Panc1 (cell line): ENCODE results near the gene HSP90AB1. TPM values are rescaled to one million over a fixed set of nuclear protein-coding genes. Genes with fewer than 3 reads are reported as not detected.

Experiments
- ATAC-seq: fragments of 200-7000 bp; cut with Tn5 transposase; 2 replicates; pipeline ENCODE4 v1.9.1; 2020; ENCODE audit warnings: mild to moderate bottlenecking, moderate library complexity
- BruUV-seq: library from RNA; stranded (reverse); fragments of 400-500 nt; replicated peaks from 2 replicates; lab custom pipeline; 2021; lab: Mats Ljungman, UMichigan
- CTCF ChIA-PET: fragments of 300-600 bp; sonication (Branson Sonifier 250); formaldehyde crosslinking; loops from one replicate; lab custom pipeline; 2022; ENCODE audit warnings: antibody characterized with exemption; lab: Charles Lee
- POLR2A ChIA-PET: fragments of 300-600 bp; sonication (Branson Sonifier 250); formaldehyde crosslinking; loops from one replicate; lab custom pipeline; 2022; ENCODE audit warnings: antibody characterized with exemption; lab: Charles Lee
- DNase-seq: peaks from one replicate; pipeline ENCODE4 v3.0.0-alpha.2; 2010; ENCODE audit warnings: low read depth, low spot score
- H3K27ac ChIP-seq: 2 replicates; pipeline ENCODE4 v1.5.1; 2011; ENCODE audit warnings: mild to moderate bottlenecking, low read length, inconsistent platforms
- H3K27me3 ChIP-seq: fragments of 200-500 bp; sonication (Bioruptor generic); 2 replicates; pipeline ENCODE4 v1.6.0; 2014; ENCODE audit warnings: low read length, inconsistent platforms; ENCODE audit not compliant: control insufficient read depth, insufficient read depth
- H3K36me3 ChIP-seq: fragments of 200-500 bp; sonication (Bioruptor generic); 2 replicates; pipeline ENCODE4 v1.5.1; 2014; ENCODE audit warnings: inconsistent platforms, mild to moderate bottlenecking, low read length, moderate library complexity; ENCODE audit not compliant: control insufficient read depth, insufficient read depth
- H3K4me1 ChIP-seq: 2 replicates; pipeline ENCODE4 v1.5.1; 2011; ENCODE audit warnings: inconsistent platforms, mild to moderate bottlenecking, low read length, moderate library complexity; ENCODE audit not compliant: control insufficient read depth, insufficient read depth
- H3K4me3 ChIP-seq, 2 experiments: 2 replicates each; pipeline ENCODE4 v1.5.1; 2011 to 2012; ENCODE audit warnings: low read depth in 2 of 2, low read length in 2 of 2, mild to moderate bottlenecking in 2 of 2, inconsistent platforms in 1 of 2, moderate library complexity in 1 of 2
- H3K9me3 ChIP-seq: fragments of 200-500 bp; sonication (Bioruptor generic); 2 replicates; pipeline ENCODE4 v1.5.1; 2014; ENCODE audit warnings: low read depth, mild to moderate bottlenecking, inconsistent platforms, low read length, moderate library complexity; ENCODE audit not compliant: control insufficient read depth, insufficient read depth
- CTCF ChIP-seq: fragments of 450-650 bp; IDR thresholded peaks from 2 replicates; pipeline ENCODE4 v1.5.1; 2017; ENCODE audit warnings: mild to moderate bottlenecking
- POLR2AphosphoS5 ChIP-seq: IDR thresholded peaks from 2 replicates; pipeline ENCODE4 v1.6.1; 2012; ENCODE audit warnings: mild to moderate bottlenecking, low read depth, low read length, moderate library complexity
- SIN3A ChIP-seq: IDR thresholded peaks from 2 replicates; pipeline ENCODE4 v1.6.1; 2012; ENCODE audit warnings: low read depth, mild to moderate bottlenecking, low read length, moderate library complexity, borderline replicate concordance; ENCODE audit not compliant: insufficient read depth
- TCF7L2 ChIP-seq: IDR thresholded peaks from 2 replicates; pipeline ENCODE4 v1.6.1; 2011; ENCODE audit warnings: mild to moderate bottlenecking, low read depth, low read length, inconsistent platforms
- in situ Hi-C: cut with HindIII; loops from 2 replicates; pipeline ENCODE4 v1.10.0; 2016; ENCODE audit warnings: low sequenced_read_pairs, low pct_unique_long_range_greater_than_20kb
- intact Hi-C: fragments of 100-400 bp; cut with micrococcal nuclease; formaldehyde crosslinking; loops from one replicate; pipeline ENCODE4 v1.10.0; 2022; ENCODE audit not compliant: unreplicated experiment
- total RNA-seq: library from RNA; stranded (reverse); gene quantifications from one replicate; pipeline ENCODE4 v1.2.1, GENCODE V29; 2021; ENCODE audit not compliant: unreplicated experiment
- TF ChIP-seq, protein P1 (sequence below), 2 experiments: IDR thresholded peaks; 2 replicates each; pipeline ENCODE4 v1.6.1; 2011 to 2012; ENCODE audit warnings: low read depth in 2 of 2, control low read depth in 1 of 2, low read length in 1 of 2, mild to moderate bottlenecking in 1 of 2, moderate library complexity in 1 of 2; ENCODE audit not compliant: insufficient read depth in 1 of 2

The HSP90AB1 gene
- total RNA-seq, 1 experiment from 2014 or later: 1,253 TPM

DNA sequence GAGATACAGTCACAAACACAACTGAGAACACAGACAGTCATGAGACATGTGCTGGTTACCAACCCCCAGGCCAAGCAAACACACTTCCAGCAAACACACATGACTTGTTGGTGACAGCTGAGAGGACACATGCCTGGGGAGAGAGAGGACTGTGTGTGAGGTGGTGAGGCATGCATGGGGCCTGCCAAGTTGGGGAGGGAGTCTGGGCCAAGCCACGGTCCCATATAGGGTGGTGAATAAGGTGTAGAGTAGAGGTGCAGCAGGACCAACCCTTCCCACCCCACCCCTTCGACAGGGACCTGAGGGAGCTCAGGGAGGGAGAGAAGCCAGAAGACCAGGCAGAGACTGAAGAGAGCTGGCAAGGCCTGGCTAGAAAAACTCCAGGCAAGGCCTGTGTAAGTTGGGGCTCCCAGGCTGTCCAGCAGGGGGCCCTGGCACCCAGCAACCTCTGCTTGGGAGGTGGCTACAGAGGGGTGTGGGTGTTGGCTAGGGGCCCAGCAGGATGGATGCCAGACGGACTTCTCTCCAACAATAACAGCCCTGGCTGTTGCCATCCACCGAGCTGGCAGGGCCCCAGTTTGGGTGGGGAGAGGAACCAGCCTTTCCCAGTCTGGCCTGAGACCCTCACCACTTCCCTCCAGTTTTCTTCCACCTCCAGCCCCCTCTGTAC lies 25.5 kb upstream of the HSP90AB1 start:
- Histone ChIP-seq H3K4me3 (peak overlapping the region; percentile 1 to 83; a peak in 3 of 4 replicates), H3K27ac (peak overlapping the region; percentile 78), H3K4me1 (peaks cover 62% of the 10 kb centered on the region), H3K27me3 (no peaks in the 10 kb centered on the region), H3K36me3 (no peaks in the 10 kb centered on the region), H3K9me3 (no peaks in the 10 kb centered on the region)
- TF ChIP-seq CTCF (peak; percentile 95), POLR2AphosphoS5 (peak; percentile 55; the same call in 1 of the 2 replicates), TCF7L2 (no peak)
- POLR2A ChIA-PET: interaction anchor here (0.6 to 0.8 kb wide), 4 partner anchors 36 to 1122 kb away, joined by 3 to 14 read pairs (median 5); no protein-coding TSS in a partner anchor
- in situ Hi-C loops (no loop called here), intact Hi-C loops (loop anchor here (5.0 kb wide), 1 partner anchor 44 kb away; no protein-coding TSS in a partner anchor)
- ATAC-seq: peak; percentile 65
- no TSS peak for BruUV-seq
- DNase-seq: no peak
- CTCF ChIA-PET: interaction anchor here (0.6 to 1.0 kb wide), 5 partner anchors 13 to 43 kb away, joined by 3 to 10 read pairs (median 5); no protein-coding TSS in a partner anchor

DNA sequence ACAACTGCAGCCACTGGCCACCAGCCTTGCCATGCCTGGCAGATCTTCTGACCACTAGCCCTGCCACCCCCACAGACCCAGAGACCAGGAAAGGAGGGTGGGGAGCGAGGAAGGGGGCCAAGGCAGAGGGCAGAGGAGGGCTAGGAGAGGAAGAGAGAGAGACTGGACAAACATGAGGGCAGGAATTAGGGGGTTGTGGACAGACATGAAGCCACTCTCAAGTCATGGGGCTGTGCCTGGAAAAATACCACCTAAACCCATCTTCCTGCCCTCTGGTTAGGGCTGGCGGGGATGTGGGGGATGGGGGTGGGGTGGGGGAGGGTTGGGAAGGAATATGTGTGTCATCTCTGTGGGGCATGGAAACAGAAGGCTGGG lies 25.0 kb upstream of the HSP90AB1 start:
- no peaks in the 10 kb centered on the region for H3K36me3 ChIP-seq
- intact Hi-C loops (loop anchor here (5.0 kb wide), 1 partner anchor 45 kb away; no protein-coding TSS in a partner anchor), in situ Hi-C loops (no loop called here)
- ATAC-seq (peak; percentile 2; the same call in 1 of the 2 replicates), DNase-seq (no peak)
- POLR2A ChIA-PET: interaction anchor here (0.6 to 0.8 kb wide), 4 partner anchors 36 to 1123 kb away, joined by 3 to 14 read pairs (median 5); no protein-coding TSS in a partner anchor
- H3K4me1 ChIP-seq: peaks cover 62% of the 10 kb centered on the region
- peak overlapping the region; percentile 95 for H3K27ac ChIP-seq
- TF ChIP-seq TCF7L2 (no peak), SIN3A (no peak), POLR2AphosphoS5 (no peak), CTCF (no peak)
- TF ChIP-seq, protein P1, sequence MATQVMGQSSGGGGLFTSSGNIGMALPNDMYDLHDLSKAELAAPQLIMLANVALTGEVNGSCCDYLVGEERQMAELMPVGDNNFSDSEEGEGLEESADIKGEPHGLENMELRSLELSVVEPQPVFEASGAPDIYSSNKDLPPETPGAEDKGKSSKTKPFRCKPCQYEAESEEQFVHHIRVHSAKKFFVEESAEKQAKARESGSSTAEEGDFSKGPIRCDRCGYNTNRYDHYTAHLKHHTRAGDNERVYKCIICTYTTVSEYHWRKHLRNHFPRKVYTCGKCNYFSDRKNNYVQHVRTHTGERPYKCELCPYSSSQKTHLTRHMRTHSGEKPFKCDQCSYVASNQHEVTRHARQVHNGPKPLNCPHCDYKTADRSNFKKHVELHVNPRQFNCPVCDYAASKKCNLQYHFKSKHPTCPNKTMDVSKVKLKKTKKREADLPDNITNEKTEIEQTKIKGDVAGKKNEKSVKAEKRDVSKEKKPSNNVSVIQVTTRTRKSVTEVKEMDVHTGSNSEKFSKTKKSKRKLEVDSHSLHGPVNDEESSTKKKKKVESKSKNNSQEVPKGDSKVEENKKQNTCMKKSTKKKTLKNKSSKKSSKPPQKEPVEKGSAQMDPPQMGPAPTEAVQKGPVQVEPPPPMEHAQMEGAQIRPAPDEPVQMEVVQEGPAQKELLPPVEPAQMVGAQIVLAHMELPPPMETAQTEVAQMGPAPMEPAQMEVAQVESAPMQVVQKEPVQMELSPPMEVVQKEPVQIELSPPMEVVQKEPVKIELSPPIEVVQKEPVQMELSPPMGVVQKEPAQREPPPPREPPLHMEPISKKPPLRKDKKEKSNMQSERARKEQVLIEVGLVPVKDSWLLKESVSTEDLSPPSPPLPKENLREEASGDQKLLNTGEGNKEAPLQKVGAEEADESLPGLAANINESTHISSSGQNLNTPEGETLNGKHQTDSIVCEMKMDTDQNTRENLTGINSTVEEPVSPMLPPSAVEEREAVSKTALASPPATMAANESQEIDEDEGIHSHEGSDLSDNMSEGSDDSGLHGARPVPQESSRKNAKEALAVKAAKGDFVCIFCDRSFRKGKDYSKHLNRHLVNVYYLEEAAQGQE (IDR thresholded peaks at IDR 0.05; ENCODE audit: insufficient read depth in 1 of 2, low read depth in 2 of 2, low read length in 1 of 2): no peak
- peak overlapping the region; percentile 1 to 83; a peak in 3 of 4 replicates for H3K4me3 ChIP-seq
- CTCF ChIA-PET: interaction anchor here (0.5 to 1.0 kb wide), 7 partner anchors 12 to 43 kb away, joined by 3 to 11 read pairs (median 5); no protein-coding TSS in a partner anchor
- no TSS peak for BruUV-seq
- no peaks in the 10 kb centered on the region for H3K27me3 ChIP-seq
- H3K9me3 ChIP-seq: no peaks in the 10 kb centered on the region
